ENCODE measurements around the gene UQCRC1.
"Not testable (repeated sequence)": the region's sequence is repeated elsewhere in the genome, so short reads cannot be mapped to it uniquely, and the experiment has no call there.

GRCh38 chr3:48551651-48552050 is 57.8 kb downstream of the UQCRC1 start:
- TF ChIP-seq, protein P1, sequence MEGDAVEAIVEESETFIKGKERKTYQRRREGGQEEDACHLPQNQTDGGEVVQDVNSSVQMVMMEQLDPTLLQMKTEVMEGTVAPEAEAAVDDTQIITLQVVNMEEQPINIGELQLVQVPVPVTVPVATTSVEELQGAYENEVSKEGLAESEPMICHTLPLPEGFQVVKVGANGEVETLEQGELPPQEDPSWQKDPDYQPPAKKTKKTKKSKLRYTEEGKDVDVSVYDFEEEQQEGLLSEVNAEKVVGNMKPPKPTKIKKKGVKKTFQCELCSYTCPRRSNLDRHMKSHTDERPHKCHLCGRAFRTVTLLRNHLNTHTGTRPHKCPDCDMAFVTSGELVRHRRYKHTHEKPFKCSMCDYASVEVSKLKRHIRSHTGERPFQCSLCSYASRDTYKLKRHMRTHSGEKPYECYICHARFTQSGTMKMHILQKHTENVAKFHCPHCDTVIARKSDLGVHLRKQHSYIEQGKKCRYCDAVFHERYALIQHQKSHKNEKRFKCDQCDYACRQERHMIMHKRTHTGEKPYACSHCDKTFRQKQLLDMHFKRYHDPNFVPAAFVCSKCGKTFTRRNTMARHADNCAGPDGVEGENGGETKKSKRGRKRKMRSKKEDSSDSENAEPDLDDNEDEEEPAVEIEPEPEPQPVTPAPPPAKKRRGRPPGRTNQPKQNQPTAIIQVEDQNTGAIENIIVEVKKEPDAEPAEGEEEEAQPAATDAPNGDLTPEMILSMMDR (IDR thresholded peaks at IDR 0.05), result not testable (repeated sequence)
- TF ChIP-seq EZH2 (IDR thresholded peaks at IDR 0.05; ENCODE audit: borderline replicate concordance, insufficient read depth, low read depth, low read length, poor library complexity, severe bottlenecking), result not testable (repeated sequence)
